Activated CD4-positive, alpha-beta T cell treated with anti-CD3 and anti-CD28 coated beads, Interleukin-2, amount 10 ng/mL, durations not matched to agents 7 days and 5 days (primary cell): ENCODE measurements around the gene SMIM28. TPM values are rescaled to one million over a fixed set of nuclear protein-coding genes. Genes with fewer than 3 reads are reported as not detected.
A peak's percentile ranks its signal among the peaks of the same experiment; 100 is the strongest.

Experiments used
- CTCF ChIA-PET: fragments of 350-600 bp; sonication (Branson Sonifier 250); formaldehyde crosslinking; loops from one replicate; lab custom pipeline; 2021; ENCODE audit warnings: antibody characterized with exemption; lab: Charles Lee
- POLR2A ChIA-PET: fragments of 350-600 bp; sonication (Branson Sonifier 250); formaldehyde crosslinking; loops from one replicate; lab custom pipeline; 2021; ENCODE audit warnings: antibody characterized with exemption; lab: Charles Lee
- DNase-seq: peaks from one replicate; pipeline ENCODE4 v3.0.0-alpha.2; 2020
- H3K27ac Mint-ChIP-seq: one replicate; pipeline ENCODE4 v1.8.0; 2021; ENCODE audit warnings: mild to moderate bottlenecking, moderate library complexity, mixed read lengths
- H3K27me3 Mint-ChIP-seq: one replicate; pipeline ENCODE4 v1.8.0; 2021; ENCODE audit warnings: mixed read lengths
- H3K36me3 Mint-ChIP-seq: one replicate; pipeline ENCODE4 v1.8.0; 2021; ENCODE audit warnings: low read depth, mixed read lengths
- H3K4me1 Mint-ChIP-seq: one replicate; pipeline ENCODE4 v1.8.0; 2021; ENCODE audit warnings: mixed read lengths
- H3K4me3 Mint-ChIP-seq: one replicate; pipeline ENCODE4 v1.8.0; 2021; ENCODE audit warnings: mild to moderate bottlenecking, moderate library complexity, mixed read lengths
- H3K9me3 Mint-ChIP-seq: one replicate; pipeline ENCODE4 v1.8.0; 2021; ENCODE audit warnings: mixed read lengths
- total RNA-seq, 2 experiments: library from RNA; stranded (reverse); gene quantifications; one replicate each; pipeline ENCODE4 v1.2.3, GENCODE V29; 2021

Gene SMIM28
- total RNA-seq, 2 experiments from 2014 or later, result not detected

DNA sequence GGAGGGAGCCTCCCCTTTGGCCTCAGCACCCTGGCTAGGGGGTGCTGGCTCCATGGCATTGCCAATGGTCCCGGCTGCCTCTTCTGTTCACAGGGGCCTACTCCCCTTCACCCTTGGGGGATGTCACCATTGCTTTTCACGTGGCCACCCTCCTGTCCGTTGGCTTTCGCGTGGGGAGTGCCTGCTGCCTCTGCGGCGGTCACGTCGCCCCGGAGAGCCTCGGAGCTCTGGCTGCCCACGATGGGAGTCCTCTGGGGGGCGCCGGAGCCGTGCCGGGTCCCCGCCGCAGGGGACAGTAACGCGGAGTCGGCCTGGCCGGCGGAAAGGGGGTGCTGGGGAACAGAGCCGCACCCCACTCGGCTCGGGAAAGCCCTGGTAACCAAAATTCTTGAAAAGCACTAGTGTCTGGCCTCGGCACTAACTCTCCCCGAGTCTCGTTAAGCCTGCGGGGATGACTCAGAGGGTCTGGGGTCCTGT, 25.7 kb downstream of the SMIM28 start:
- Mint-ChIP-seq H3K27ac (peak overlapping the region; percentile 9), H3K4me1 (peaks cover 21% of the 10 kb centered on the region), H3K9me3 (no peaks in the 10 kb centered on the region), H3K27me3 (peaks cover 9% of the 10 kb centered on the region), H3K4me3 (peak overlapping the region; percentile 74), H3K36me3 (peaks cover 9% of the 10 kb centered on the region)
- ChIA-PET CTCF (interaction anchor here (0.6 to 0.9 kb wide), 2 partner anchors 13 to 55 kb away, joined by 3 to 5 read pairs; no protein-coding TSS in a partner anchor), POLR2A (no interaction called here)
- peak; percentile 16 for DNase-seq

DNA sequence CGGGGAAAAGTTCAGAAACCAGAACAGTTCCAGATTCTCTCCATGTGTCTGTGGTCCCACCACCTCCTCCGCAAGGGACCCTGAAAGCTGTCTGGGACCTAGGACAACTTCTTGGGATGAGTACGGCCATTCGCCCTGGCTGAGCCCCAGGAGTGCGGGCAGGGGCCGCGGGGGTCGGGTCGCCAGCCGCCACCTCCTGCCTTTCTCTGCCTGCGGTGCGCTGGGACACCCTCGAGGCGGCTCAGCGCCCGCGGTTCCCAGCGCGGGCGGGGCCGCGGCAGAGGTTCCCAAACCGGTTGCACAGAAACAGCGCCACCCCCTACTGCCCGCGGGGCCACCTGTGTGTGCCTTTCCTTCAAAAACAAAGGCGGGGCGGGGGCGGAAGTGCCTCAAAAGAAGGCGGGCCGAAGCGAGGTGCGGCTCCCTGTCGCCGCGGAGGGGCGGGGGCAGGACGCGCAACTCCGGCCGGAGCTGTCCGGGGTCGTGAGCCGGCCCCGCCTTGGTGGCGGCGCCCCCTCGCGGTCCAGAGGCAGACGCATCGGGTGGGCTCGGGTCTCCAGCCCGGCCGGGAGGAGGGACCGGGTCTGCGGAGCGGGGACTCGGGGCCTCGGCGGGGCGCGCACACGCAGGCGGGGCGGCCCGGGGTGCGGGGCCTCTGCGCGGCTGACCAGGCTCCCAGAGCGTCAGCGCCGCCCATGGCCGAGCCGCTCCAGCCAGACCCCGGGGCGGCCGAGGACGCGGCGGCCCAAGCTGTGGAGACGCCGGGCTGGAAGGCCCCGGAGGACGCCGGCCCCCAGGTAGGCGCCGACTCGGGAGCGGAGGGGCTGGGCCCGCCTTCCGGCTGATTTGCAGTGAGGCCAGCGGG, 26.3 kb downstream of the SMIM28 start, which contains the start of gene HEBP2:
TSS of gene HEBP2 (plus strand) at position 423 of the 865 bp plus-strand sequence. CDS start at position 696, 273 bp downstream.
- CTCF ChIA-PET, result interaction anchor here (0.9 to 1.1 kb wide), 2 partner anchors 13 to 40 kb away, joined by 3 read pairs; no protein-coding TSS in a partner anchor
- H3K4me1 Mint-ChIP-seq, result peaks cover 21% of the 10 kb centered on the region
- peak; percentile 91 for DNase-seq

DNA sequence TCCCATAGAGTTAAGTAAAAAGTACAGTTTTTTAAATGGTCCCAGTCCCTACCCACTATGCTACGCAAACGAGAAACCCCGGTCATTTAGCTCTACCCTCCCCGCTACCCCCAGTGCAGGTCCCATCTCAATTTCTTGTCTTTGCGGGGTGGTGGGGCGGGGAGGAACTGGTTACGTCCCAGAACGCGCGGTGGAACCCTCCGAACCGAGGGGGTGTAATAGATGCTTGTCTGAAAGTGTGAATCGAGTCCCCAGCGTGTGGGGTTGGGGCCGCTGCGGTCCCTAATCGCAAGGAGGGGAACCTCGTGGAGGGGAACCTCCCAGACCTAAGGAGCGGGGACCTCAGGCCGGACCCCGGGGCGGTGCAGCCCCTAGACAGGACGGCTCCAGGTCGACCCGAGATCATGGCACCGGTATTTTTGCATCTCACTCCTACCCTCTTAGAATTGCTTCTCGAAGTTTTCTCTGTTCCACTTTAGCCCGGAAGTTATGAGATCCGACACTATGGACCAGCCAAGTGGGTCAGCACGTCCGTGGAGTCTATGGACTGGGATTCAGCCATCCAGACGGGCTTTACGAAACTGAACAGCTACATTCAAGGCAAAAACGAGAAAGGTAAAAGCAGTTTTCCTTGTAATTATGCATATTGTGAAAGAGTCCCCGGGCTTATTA, 27.1 kb downstream of the SMIM28 start:
- H3K36me3 Mint-ChIP-seq, result peaks cover 18% of the 10 kb centered on the region
- peaks cover 21% of the 10 kb centered on the region for H3K4me1 Mint-ChIP-seq
- H3K27me3 Mint-ChIP-seq, result peaks cover 9% of the 10 kb centered on the region
- ChIA-PET POLR2A (no interaction called here), CTCF (interaction anchor here (0.9 to 1.1 kb wide), 2 partner anchors 9 to 40 kb away, joined by 3 read pairs; no protein-coding TSS in a partner anchor)
- peak overlapping the region; percentile 75 for H3K27ac Mint-ChIP-seq
- DNase-seq, result peak; percentile 13
- H3K4me3 Mint-ChIP-seq, result peak overlapping the region; percentile 67
- H3K9me3 Mint-ChIP-seq, result no peaks in the 10 kb centered on the region

More for the DNA sequence above, 26.3 kb downstream of the SMIM28 start, which contains the start of gene HEBP2:
- peaks cover 11% of the 10 kb centered on the region for H3K36me3 Mint-ChIP-seq
- H3K27ac Mint-ChIP-seq, result peak within 1 kb of the TSS; percentile 75
- H3K9me3 Mint-ChIP-seq, result no peaks in the 10 kb centered on the region
- H3K27me3 Mint-ChIP-seq, result peaks cover 9% of the 10 kb centered on the region
- POLR2A ChIA-PET, result no interaction called here
- H3K4me3 Mint-ChIP-seq, result peak within 1 kb of the TSS; percentile 74

GRCh38 chr6:138405816-138406413, 28.2 kb downstream of the SMIM28 start:
- peaks cover 27% of the 10 kb centered on the region for H3K4me1 Mint-ChIP-seq

GRCh38 chr6:138406443-138406842, 28.7 kb downstream of the SMIM28 start:
- Mint-ChIP-seq H3K4me3 (no peak overlapping the region), H3K27me3 (peaks cover 7% of the 10 kb centered on the region), H3K27ac (peak overlapping the region; percentile 26), H3K4me1 (peaks cover 31% of the 10 kb centered on the region), H3K36me3 (peaks cover 18% of the 10 kb centered on the region), H3K9me3 (no peaks in the 10 kb centered on the region)
- DNase-seq, result no peak
- CTCF ChIA-PET, result interaction anchor here (0.5 to 1.2 kb wide), 2 partner anchors 23 to 82 kb away, joined by 3 read pairs; no protein-coding TSS in a partner anchor
- POLR2A ChIA-PET, result no interaction called here

More at GRCh38 chr6:138405816-138406413, 28.2 kb downstream of the SMIM28 start:
- Mint-ChIP-seq H3K27ac (peak overlapping the region; percentile 26), H3K27me3 (peaks cover 9% of the 10 kb centered on the region), H3K36me3 (peaks cover 18% of the 10 kb centered on the region), H3K4me3 (peak overlapping the region; percentile 18), H3K9me3 (no peaks in the 10 kb centered on the region)
- ChIA-PET CTCF (interaction anchor here (0.5 to 0.9 kb wide), 2 partner anchors 11 to 82 kb away, joined by 3 read pairs; no protein-coding TSS in a partner anchor), POLR2A (no interaction called here)
- no peak for DNase-seq

GRCh38 chr6:138410048-138410735, 32.5 kb downstream of the SMIM28 start:
- DNase-seq, result no peak
- Mint-ChIP-seq H3K9me3 (no peaks in the 10 kb centered on the region), H3K4me1 (peaks cover 26% of the 10 kb centered on the region), H3K27ac (no peak overlapping the region), H3K36me3 (peaks cover 28% of the 10 kb centered on the region), H3K4me3 (no peak overlapping the region), H3K27me3 (no peaks in the 10 kb centered on the region)
- CTCF ChIA-PET, result interaction anchor here (1.4 kb wide), 1 partner anchor 242 kb away, joined by 3 read pairs; no protein-coding TSS in a partner anchor
- POLR2A ChIA-PET, result no interaction called here

DNA sequence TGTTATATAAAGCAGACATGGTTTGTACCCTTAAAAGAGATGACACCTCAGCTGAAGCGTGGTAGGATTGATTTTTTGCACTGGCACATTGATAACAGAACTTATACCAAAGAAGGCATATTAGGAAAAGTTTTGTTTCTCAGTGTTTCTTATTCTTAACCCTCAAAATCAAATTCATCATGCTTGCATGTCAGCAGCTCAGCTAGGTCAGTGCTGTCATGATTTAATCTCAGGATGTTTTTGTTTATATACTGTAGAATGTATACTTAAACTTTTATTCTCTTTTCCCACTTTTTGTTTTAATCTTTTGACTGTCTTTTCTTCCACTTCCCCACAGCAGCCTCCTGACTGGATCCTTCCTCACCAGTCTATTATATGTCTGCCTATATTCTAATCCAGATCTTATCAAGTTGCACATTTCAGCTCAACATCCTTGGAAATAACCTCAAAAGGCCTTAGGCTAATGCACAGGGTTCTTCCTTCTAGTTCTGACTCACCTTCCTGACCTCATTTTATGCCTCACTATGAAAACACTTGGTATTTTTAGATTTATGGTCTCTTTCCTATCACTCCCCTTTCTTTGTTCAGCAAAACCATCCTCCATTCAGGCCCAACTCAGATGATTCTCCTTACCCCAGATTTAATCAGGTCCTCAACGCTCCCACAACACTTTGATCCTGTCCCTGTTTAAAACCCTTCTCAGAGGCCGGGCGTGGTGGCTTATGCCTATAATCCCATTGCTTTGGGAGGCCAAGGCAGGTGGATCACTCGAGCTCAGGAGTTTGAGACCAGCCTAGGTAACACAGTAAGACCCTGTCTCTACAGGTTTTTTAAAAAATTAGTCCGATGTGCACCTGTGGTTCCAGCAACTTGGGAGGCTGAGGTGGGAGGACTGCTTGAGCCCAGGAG, 33.5 kb downstream of the SMIM28 start:
- Mint-ChIP-seq H3K4me3 (no peak overlapping the region), H3K4me1 (peaks cover 17% of the 10 kb centered on the region), H3K9me3 (no peaks in the 10 kb centered on the region), H3K27me3 (no peaks in the 10 kb centered on the region), H3K36me3 (peaks cover 24% of the 10 kb centered on the region), H3K27ac (peak overlapping the region; percentile 5)
- POLR2A ChIA-PET, result no interaction called here
- CTCF ChIA-PET, result interaction anchor here (0.6 to 1.4 kb wide), 3 partner anchors 16 to 820 kb away, joined by 3 to 4 read pairs (median 3); no protein-coding TSS in a partner anchor
- DNase-seq, result peak; percentile 10

GRCh38 chr6:138415125-138415524, 37.4 kb downstream of the SMIM28 start:
- no peak overlapping the region for H3K4me3 Mint-ChIP-seq
- H3K9me3 Mint-ChIP-seq, result peaks cover 3% of the 10 kb centered on the region
- H3K36me3 Mint-ChIP-seq, result peaks cover 10% of the 10 kb centered on the region
- ChIA-PET CTCF (interaction anchor here (2.0 kb wide), 1 partner anchor 14 kb away, joined by 5 read pairs; no protein-coding TSS in a partner anchor), POLR2A (no interaction called here)
- H3K27me3 Mint-ChIP-seq, result no peaks in the 10 kb centered on the region
- DNase-seq, result no peak
- no peak overlapping the region for H3K27ac Mint-ChIP-seq
- H3K4me1 Mint-ChIP-seq, result peaks cover 13% of the 10 kb centered on the region

- Mint-ChIP-seq H3K27ac (no peak overlapping the region), H3K4me3 (no peak overlapping the region), H3K27me3 (no peaks in the 10 kb centered on the region), H3K9me3 (peaks cover 3% of the 10 kb centered on the region), H3K4me1 (peaks cover 7% of the 10 kb centered on the region), H3K36me3 (peaks cover 10% of the 10 kb centered on the region)
- DNase-seq, result no peak
- ChIA-PET POLR2A (no interaction called here), CTCF (interaction anchor here (1.2 to 2.0 kb wide), 3 partner anchors 13 to 19 kb away, joined by 3 to 5 read pairs (median 4); no protein-coding TSS in a partner anchor)
Observed at GRCh38 chr6:138416206-138416605, 38.5 kb downstream of the SMIM28 start.

- ChIA-PET CTCF (interaction anchor here (0.6 kb wide), 1 partner anchor 178 kb away, joined by 3 read pairs; no protein-coding TSS in a partner anchor), POLR2A (no interaction called here)
- Mint-ChIP-seq H3K4me1 (peaks cover 1% of the 10 kb centered on the region), H3K9me3 (peaks cover 3% of the 10 kb centered on the region), H3K27me3 (no peaks in the 10 kb centered on the region), H3K36me3 (peaks cover 7% of the 10 kb centered on the region), H3K27ac (no peak overlapping the region), H3K4me3 (no peak overlapping the region)
- DNase-seq, result no peak
Observed at GRCh38 chr6:138417493-138418117, 39.9 kb downstream of the SMIM28 start.
